Trophoblast cell (in vitro differentiated cells and primary cell): ENCODE measurements around the gene PRKAG3.
"Not testable (repeated sequence)": the region's sequence is repeated elsewhere in the genome, so short reads cannot be mapped to it uniquely, and the experiment has no call there.

Experiments used
- DNase-seq, 2 donors: peaks; one replicate each; pipeline ENCODE4 v3.0.0-alpha.2; 2016
- H2AFZ ChIP-seq: 2 replicates; pipeline ENCODE4 v1.6.1; 2013; ENCODE audit warnings: low read length, moderate library complexity, mild to moderate bottlenecking; ENCODE audit not compliant: insufficient read depth, poor library complexity
- H2AK5ac ChIP-seq: 2 replicates; pipeline ENCODE4 v1.6.1; 2013; ENCODE audit warnings: mild to moderate bottlenecking, low read length
- H2BK120ac ChIP-seq: 2 replicates; pipeline ENCODE4 v1.6.1; 2013; ENCODE audit warnings: low read length, mild to moderate bottlenecking, moderate library complexity; ENCODE audit not compliant: insufficient read depth, poor library complexity
- H2BK12ac ChIP-seq: 2 replicates; pipeline ENCODE4 v1.6.1; 2013; ENCODE audit warnings: mild to moderate bottlenecking, low read length, moderate library complexity
- H2BK5ac ChIP-seq: 2 replicates; pipeline ENCODE4 v1.6.1; 2013; ENCODE audit warnings: low read length, low read depth, moderate library complexity, mild to moderate bottlenecking; ENCODE audit not compliant: poor library complexity
- H3K14ac ChIP-seq: 2 replicates; pipeline ENCODE4 v1.6.1; 2013; ENCODE audit warnings: mild to moderate bottlenecking, low read length
- H3K18ac ChIP-seq: 2 replicates; pipeline ENCODE4 v1.6.1; 2013; ENCODE audit warnings: mild to moderate bottlenecking, low read length
- H3K23ac ChIP-seq: 2 replicates; pipeline ENCODE4 v1.6.1; 2013; ENCODE audit warnings: low read length
- H3K27ac ChIP-seq: 2 replicates; pipeline ENCODE4 v1.5.1; 2013; ENCODE audit warnings: low read depth, mild to moderate bottlenecking, inconsistent platforms, low read length, moderate library complexity
- H3K27me3 ChIP-seq: 2 replicates; pipeline ENCODE4 v1.6.1; 2013; ENCODE audit warnings: inconsistent platforms, mild to moderate bottlenecking, low read length, moderate library complexity; ENCODE audit not compliant: insufficient read depth
- H3K36me3 ChIP-seq, 2 experiments: 1 replicate in 1 of 2; 2 replicates in 1 of 2; pipeline ENCODE4 v1.6.1; 2013; ENCODE audit warnings: low read length in 2 of 2, mild to moderate bottlenecking in 2 of 2, moderate library complexity in 1 of 2; ENCODE audit not compliant: insufficient read depth in 2 of 2, control insufficient read depth in 1 of 2
- H3K4ac ChIP-seq: 2 replicates; pipeline ENCODE4 v1.6.1; 2013; ENCODE audit warnings: low read depth, mild to moderate bottlenecking, low read length, moderate library complexity
- H3K4me1 ChIP-seq, 2 experiments: 1 replicate in 1 of 2; 2 replicates in 1 of 2; pipeline ENCODE4 v1.6.1; 2013; ENCODE audit warnings: low read length in 2 of 2, mild to moderate bottlenecking in 2 of 2, moderate library complexity in 1 of 2; ENCODE audit not compliant: insufficient read depth in 2 of 2, control insufficient read depth in 1 of 2
- H3K4me2 ChIP-seq: 2 replicates; pipeline ENCODE4 v1.6.1; 2013; ENCODE audit warnings: inconsistent platforms, mild to moderate bottlenecking, low read length, moderate library complexity
- H3K4me3 ChIP-seq: 2 replicates; pipeline ENCODE4 v1.5.1; 2013; ENCODE audit warnings: mild to moderate bottlenecking, low read depth, low read length, inconsistent platforms
- H3K79me1 ChIP-seq: one replicate; pipeline ENCODE4 v1.6.1; 2013; ENCODE audit warnings: low read length
- H3K79me2 ChIP-seq: 2 replicates; pipeline ENCODE4 v1.6.1; 2013; ENCODE audit warnings: low read length, mild to moderate bottlenecking; ENCODE audit not compliant: control insufficient read depth, insufficient read depth, poor library complexity
- H3K9ac ChIP-seq: 2 replicates; pipeline ENCODE4 v1.6.1; 2013; ENCODE audit warnings: mild to moderate bottlenecking, low read length
- H3K9me3 ChIP-seq: 2 replicates; pipeline ENCODE4 v1.6.1; 2013; ENCODE audit warnings: low read depth, mild to moderate bottlenecking, control low read depth, inconsistent platforms, low read length; ENCODE audit not compliant: insufficient read depth
- H4K12ac ChIP-seq: 2 replicates; pipeline ENCODE4 v1.6.1; 2013; ENCODE audit warnings: low read depth, mild to moderate bottlenecking, low read length, moderate library complexity
- H4K8ac ChIP-seq: 2 replicates; pipeline ENCODE4 v1.6.1; 2013; ENCODE audit warnings: low read depth, mild to moderate bottlenecking, low read length, moderate library complexity
- H4K91ac ChIP-seq: one replicate; pipeline ENCODE4 v1.6.1; 2013; ENCODE audit warnings: low read depth, mild to moderate bottlenecking, low read length, moderate library complexity
- WGBS: extraction: QIAGEN DNeasy Blood & Tissue Kit; methylation state at CpG from one replicate; pipeline ENCODE4 v1.1.7; 2013; ENCODE audit warnings: missing lambda C conversion rate; ENCODE audit not compliant: insufficient read length, insufficient coverage; ENCODE audit errors: extremely low coverage; 5-methylcytosine and 5-hydroxymethylcytosine counted together

The PRKAG3 gene

DNA sequence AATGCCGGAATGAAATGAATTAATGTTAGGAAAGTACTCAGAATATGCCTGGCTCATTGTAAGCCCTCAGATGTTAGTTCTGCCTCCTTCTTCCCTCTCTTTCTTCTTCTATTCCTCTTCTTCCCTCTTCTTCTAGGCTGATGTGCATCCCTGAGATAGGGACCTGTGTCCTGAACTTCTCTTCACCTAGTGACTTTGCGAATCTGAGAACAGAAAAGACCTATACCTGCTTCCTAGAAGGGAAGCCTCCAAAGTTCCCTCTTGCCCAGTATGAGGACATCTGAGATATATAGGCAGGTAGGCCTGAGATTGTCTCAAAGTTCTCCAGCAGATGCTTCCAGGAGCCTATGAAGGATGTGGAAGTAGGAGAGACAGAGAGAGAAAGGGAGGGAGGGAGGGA lies 57.7 kb downstream of the PRKAG3 start:
- H2BK5ac ChIP-seq = no peak overlapping the region
- no peak overlapping the region for H2AFZ ChIP-seq
- H4K12ac ChIP-seq = no peak overlapping the region
- DNase-seq = no peak
- no peak overlapping the region for H3K27ac ChIP-seq
- H4K91ac ChIP-seq = no peak overlapping the region
- no peak overlapping the region for H3K18ac ChIP-seq
- no peaks in the 10 kb centered on the region for H3K4me1 ChIP-seq
- no peak overlapping the region for H3K23ac ChIP-seq
- peaks cover 12% of the 10 kb centered on the region for H3K9me3 ChIP-seq
- H3K9ac ChIP-seq = no peak overlapping the region
- no peak overlapping the region for H2BK120ac ChIP-seq
- no peak overlapping the region for H3K14ac ChIP-seq
- no peaks in the 10 kb centered on the region for H3K79me2 ChIP-seq
- no peak overlapping the region for H3K4me2 ChIP-seq
- no peak overlapping the region for H2AK5ac ChIP-seq
- no peak overlapping the region for H3K4ac ChIP-seq
- no peaks in the 10 kb centered on the region for H3K27me3 ChIP-seq
- no peaks in the 10 kb centered on the region for H3K79me1 ChIP-seq
- no peak overlapping the region for H3K4me3 ChIP-seq
- no peak overlapping the region for H2BK12ac ChIP-seq
- no peaks in the 10 kb centered on the region for H3K36me3 ChIP-seq
- WGBS = no CpG with 5 or more reads among the region's 2 CpGs
- no peak overlapping the region for H4K8ac ChIP-seq

DNA sequence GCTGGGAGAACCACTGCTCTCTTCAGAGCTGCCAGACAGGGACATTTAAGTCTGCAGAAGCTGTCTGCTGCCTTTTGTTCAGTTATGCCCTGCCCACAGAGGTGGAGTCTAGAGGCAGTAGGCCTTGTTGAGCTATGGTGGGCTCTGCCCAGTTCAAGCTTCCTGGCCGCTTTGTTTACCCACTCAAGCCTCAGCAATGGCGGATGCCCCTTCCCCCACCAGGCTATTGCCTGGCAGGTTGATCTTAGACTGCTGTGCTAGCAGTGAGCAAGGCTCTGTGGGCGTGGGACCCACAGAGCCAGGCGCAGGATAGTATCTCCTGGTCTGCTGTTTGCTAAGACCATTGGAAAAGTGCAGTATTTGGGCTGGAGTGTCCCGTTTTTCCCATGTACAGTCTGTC lies 58.8 kb downstream of the PRKAG3 start:
- not testable (repeated sequence) for DNase-seq, H3K79me1 ChIP-seq, H3K4me1 ChIP-seq, H2BK5ac ChIP-seq, H2AK5ac ChIP-seq, H3K9ac ChIP-seq, H3K14ac ChIP-seq, H4K91ac ChIP-seq, H3K36me3 ChIP-seq, H3K18ac ChIP-seq, H2AFZ ChIP-seq, H3K4me2 ChIP-seq, H3K27me3 ChIP-seq, H3K4ac ChIP-seq, H3K79me2 ChIP-seq, H4K8ac ChIP-seq, H2BK120ac ChIP-seq, H3K27ac ChIP-seq, H3K23ac ChIP-seq, H2BK12ac ChIP-seq, H3K4me3 ChIP-seq, H4K12ac ChIP-seq
- no CpG with 5 or more reads among the region's 5 CpGs for WGBS
- H3K9me3 ChIP-seq = peaks cover 12% of the 10 kb centered on the region
